Neural cell (in vitro differentiated cells): ENCODE data around the gene KRT15.

Experiments
- CTCF ChIP-seq: fragments of 450-650 bp; IDR thresholded peaks from 2 replicates; pipeline ENCODE4 v1.5.1; 2014; ENCODE audit warnings: antibody characterized with exemption, mild to moderate bottlenecking, moderate library complexity; ENCODE audit not compliant: poor library complexity, severe bottlenecking
- EP300 ChIP-seq: fragments of 450-650 bp; conservative IDR thresholded peaks from 2 replicates; pipeline ENCODE4 v1.6.1; 2014; ENCODE audit warnings: antibody characterized with exemption, mild to moderate bottlenecking, moderate library complexity; ENCODE audit not compliant: poor library complexity, severe bottlenecking
- POLR2AphosphoS5 ChIP-seq: IDR thresholded peaks from 2 replicates; pipeline ENCODE4 v1.6.1; 2012
- SMC3 ChIP-seq: fragments of 450-650 bp; conservative IDR thresholded peaks from 2 replicates; pipeline ENCODE4 v1.6.1; 2014; ENCODE audit warnings: antibody characterized with exemption, mild to moderate bottlenecking, moderate library complexity; ENCODE audit not compliant: poor library complexity
- TF ChIP-seq, protein P1 (sequence below): IDR thresholded peaks from 2 replicates; pipeline ENCODE4 v1.6.1; 2012; ENCODE audit warnings: borderline replicate concordance

DNA sequence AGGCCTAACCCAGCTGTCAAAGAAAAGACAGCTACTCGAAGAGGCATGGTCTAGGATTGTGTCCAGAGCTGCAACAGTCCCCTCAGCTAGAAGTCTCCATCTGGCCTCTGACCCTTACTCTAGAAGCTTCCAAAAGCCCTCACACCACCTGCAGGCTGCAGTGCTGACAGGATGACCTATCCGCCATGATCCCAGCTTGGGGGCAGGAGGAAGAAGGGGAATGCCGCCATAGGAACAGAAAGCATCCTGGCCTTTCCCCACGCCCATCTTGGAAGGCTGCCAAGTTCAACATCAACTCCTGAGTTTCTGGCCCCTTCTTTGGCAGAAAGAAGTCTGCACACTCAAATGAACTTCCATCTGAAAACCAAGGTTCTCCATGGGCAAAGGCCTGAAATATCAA lies 25.9 kb downstream of the KRT15 start:
- no peak for TF ChIP-seq CTCF
- TF ChIP-seq EP300, result no peak
- TF ChIP-seq, protein P1, sequence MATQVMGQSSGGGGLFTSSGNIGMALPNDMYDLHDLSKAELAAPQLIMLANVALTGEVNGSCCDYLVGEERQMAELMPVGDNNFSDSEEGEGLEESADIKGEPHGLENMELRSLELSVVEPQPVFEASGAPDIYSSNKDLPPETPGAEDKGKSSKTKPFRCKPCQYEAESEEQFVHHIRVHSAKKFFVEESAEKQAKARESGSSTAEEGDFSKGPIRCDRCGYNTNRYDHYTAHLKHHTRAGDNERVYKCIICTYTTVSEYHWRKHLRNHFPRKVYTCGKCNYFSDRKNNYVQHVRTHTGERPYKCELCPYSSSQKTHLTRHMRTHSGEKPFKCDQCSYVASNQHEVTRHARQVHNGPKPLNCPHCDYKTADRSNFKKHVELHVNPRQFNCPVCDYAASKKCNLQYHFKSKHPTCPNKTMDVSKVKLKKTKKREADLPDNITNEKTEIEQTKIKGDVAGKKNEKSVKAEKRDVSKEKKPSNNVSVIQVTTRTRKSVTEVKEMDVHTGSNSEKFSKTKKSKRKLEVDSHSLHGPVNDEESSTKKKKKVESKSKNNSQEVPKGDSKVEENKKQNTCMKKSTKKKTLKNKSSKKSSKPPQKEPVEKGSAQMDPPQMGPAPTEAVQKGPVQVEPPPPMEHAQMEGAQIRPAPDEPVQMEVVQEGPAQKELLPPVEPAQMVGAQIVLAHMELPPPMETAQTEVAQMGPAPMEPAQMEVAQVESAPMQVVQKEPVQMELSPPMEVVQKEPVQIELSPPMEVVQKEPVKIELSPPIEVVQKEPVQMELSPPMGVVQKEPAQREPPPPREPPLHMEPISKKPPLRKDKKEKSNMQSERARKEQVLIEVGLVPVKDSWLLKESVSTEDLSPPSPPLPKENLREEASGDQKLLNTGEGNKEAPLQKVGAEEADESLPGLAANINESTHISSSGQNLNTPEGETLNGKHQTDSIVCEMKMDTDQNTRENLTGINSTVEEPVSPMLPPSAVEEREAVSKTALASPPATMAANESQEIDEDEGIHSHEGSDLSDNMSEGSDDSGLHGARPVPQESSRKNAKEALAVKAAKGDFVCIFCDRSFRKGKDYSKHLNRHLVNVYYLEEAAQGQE, result no peak
- no peak for TF ChIP-seq POLR2AphosphoS5
- TF ChIP-seq SMC3, result no peak
